Naive thymus-derived CD4-positive, alpha-beta T cell (primary cell): ENCODE data around the gene STX16. TPM values are rescaled to one million over a fixed set of nuclear protein-coding genes. Genes with fewer than 3 reads are reported as not detected.
A peak's percentile ranks its signal among the peaks of the same experiment; 100 is the strongest.

Experiments used
- ATAC-seq: fragments of 150-1000 bp; cut with Tn5 transposase; 2 replicates; pipeline ENCODE4 v1.10.0; 2021; ENCODE audit warnings: mild to moderate bottlenecking, moderate library complexity
- CTCF ChIA-PET: fragments of 350-600 bp; sonication (Branson Sonifier 250); formaldehyde crosslinking; loops from one replicate; lab custom pipeline; 2021; ENCODE audit warnings: antibody characterized with exemption; lab: Charles Lee
- POLR2A ChIA-PET: fragments of 350-600 bp; sonication (Branson Sonifier 250); formaldehyde crosslinking; loops from one replicate; lab custom pipeline; 2021; ENCODE audit warnings: antibody characterized with exemption, inconsistent platforms; lab: Charles Lee
- DNase-seq, 9 donors: peaks; one replicate each; pipeline versions ENCODE4 v3.0.0 to v3.0.0-alpha.2; 2020 to 2022; ENCODE audit warnings: mixed read lengths in 1 of 9
- H3K27ac ChIP-seq: one replicate; pipeline ENCODE4 v1.7.0; 2013; ENCODE audit warnings: mild to moderate bottlenecking, low read depth, low read length, moderate library complexity
- H3K27me3 ChIP-seq, 2 donors: one replicate each; pipeline ENCODE4 v1.7.0; 2013; ENCODE audit warnings: low read length in 2 of 2, mild to moderate bottlenecking in 2 of 2, moderate library complexity in 2 of 2; ENCODE audit not compliant: control insufficient read depth in 2 of 2, insufficient read depth in 2 of 2
- H3K36me3 ChIP-seq, 3 experiments: 1 replicate in 2 of 3; 2 replicates in 1 of 3; pipeline ENCODE4 v1.7.0; 2013; ENCODE audit warnings: low read length in 3 of 3, mild to moderate bottlenecking in 3 of 3, moderate library complexity in 1 of 3; ENCODE audit not compliant: insufficient read depth in 3 of 3, control insufficient read depth in 2 of 3
- H3K4me1 ChIP-seq, 2 donors: one replicate each; pipeline ENCODE4 v1.7.0; 2013; ENCODE audit warnings: low read length in 2 of 2, mild to moderate bottlenecking in 2 of 2, moderate library complexity in 1 of 2; ENCODE audit not compliant: control insufficient read depth in 2 of 2, insufficient read depth in 2 of 2
- H3K4me3 ChIP-seq: 2 replicates; pipeline ENCODE4 v1.7.0; 2013; ENCODE audit warnings: mild to moderate bottlenecking, low read length
- H3K9me3 ChIP-seq, 3 experiments: 1 replicate in 2 of 3; 2 replicates in 1 of 3; pipeline ENCODE4 v1.7.0; 2013; ENCODE audit warnings: low read length in 3 of 3; ENCODE audit not compliant: control insufficient read depth in 2 of 3
- H3K27ac Mint-ChIP-seq, 9 donors: one replicate each; pipeline ENCODE4 v1.8.0; 2020 to 2022; ENCODE audit warnings: mixed read lengths in 9 of 9, mild to moderate bottlenecking in 8 of 9, moderate library complexity in 5 of 9, inconsistent platforms in 2 of 9
- H3K27me3 Mint-ChIP-seq, 5 donors: one replicate each; pipeline ENCODE4 v1.8.0; 2021 to 2022; ENCODE audit warnings: mixed read lengths in 5 of 5, mild to moderate bottlenecking in 1 of 5
- H3K36me3 Mint-ChIP-seq, 5 donors: one replicate each; pipeline ENCODE4 v1.8.0; 2020 to 2022; ENCODE audit warnings: mixed read lengths in 5 of 5, mild to moderate bottlenecking in 3 of 5, inconsistent platforms in 1 of 5
- H3K4me1 Mint-ChIP-seq, 7 donors: one replicate each; pipeline ENCODE4 v1.8.0; 2020 to 2022; ENCODE audit warnings: mixed read lengths in 7 of 7, mild to moderate bottlenecking in 3 of 7, inconsistent platforms in 1 of 7
- H3K4me3 Mint-ChIP-seq, 10 donors: one replicate each; pipeline ENCODE4 v1.8.0; 2020 to 2022; ENCODE audit warnings: mild to moderate bottlenecking in 10 of 10, mixed read lengths in 10 of 10, moderate library complexity in 6 of 10, inconsistent platforms in 2 of 10
- H3K9me3 Mint-ChIP-seq, 11 donors: one replicate each; pipeline ENCODE4 v1.8.0; 2020 to 2022; ENCODE audit warnings: mixed read lengths in 11 of 11, mild to moderate bottlenecking in 4 of 11, inconsistent platforms in 1 of 11, moderate library complexity in 1 of 11
- intact Hi-C, 2 donors: fragments of 100-400 bp; cut with micrococcal nuclease; formaldehyde crosslinking; loops; one replicate each; pipeline ENCODE4 v1.15.1; 2023
- polyA plus RNA-seq, 2 donors: library from polyadenylated mRNA; unstranded; fragments of 300-500 nt; fragmentation: Illumina TruSeq; gene quantifications; one replicate each; pipeline ENCODE4 v1.2.3, GENCODE V29; 2021
- total RNA-seq, 6 experiments: library from RNA in 5 of 6; stranded (reverse) in 5 of 6; gene quantifications; 1 replicate in 5 of 6; 2 replicates in 1 of 6; pipeline ENCODE4 v1.2.3 and lab custom pipeline; 2021 to 2026

Gene STX16
- total and polyA plus RNA-seq, 7 experiments from 2014 or later: 32.0 to 225 (median 185) TPM

GRCh38 chr20:58673119-58673518 is 22.0 kb downstream of the STX16 start:
- no peak for ATAC-seq
- DNase-seq: no peak
- CTCF ChIA-PET: interaction anchor here (0.8 kb wide), 1 partner anchor 25 kb away, joined by 3 read pairs; no protein-coding TSS in a partner anchor
- H3K4me1 Mint-ChIP-seq: peaks cover 0 to 11% (median 0%) of the 10 kb centered on the region in 7 donors
- H3K4me3 ChIP-seq: no peak overlapping the region
- H3K27me3 Mint-ChIP-seq: no peaks in the 10 kb centered on the region
- H3K4me1 ChIP-seq: no peaks in the 10 kb centered on the region
- H3K27ac Mint-ChIP-seq: no peak overlapping the region
- POLR2A ChIA-PET: interaction anchor here (1.0 to 1.2 kb wide), 2 partner anchors 22 to 104 kb away, joined by 4 to 7 read pairs; partner anchors contain the start of gene STX16
- intact Hi-C loops: no loop called here
- H3K27ac ChIP-seq: no peak overlapping the region
- H3K4me3 Mint-ChIP-seq: no peak overlapping the region
- peaks cover 13 to 57% (median 27%) of the 10 kb centered on the region in 5 donors for H3K36me3 Mint-ChIP-seq
- H3K27me3 ChIP-seq: no peaks in the 10 kb centered on the region
- no peaks in the 10 kb centered on the region for H3K9me3 ChIP-seq
- peaks cover 6 to 76% (median 29%) of the 10 kb centered on the region in 3 experiments for H3K36me3 ChIP-seq
- H3K9me3 Mint-ChIP-seq: no peaks in the 10 kb centered on the region

DNA sequence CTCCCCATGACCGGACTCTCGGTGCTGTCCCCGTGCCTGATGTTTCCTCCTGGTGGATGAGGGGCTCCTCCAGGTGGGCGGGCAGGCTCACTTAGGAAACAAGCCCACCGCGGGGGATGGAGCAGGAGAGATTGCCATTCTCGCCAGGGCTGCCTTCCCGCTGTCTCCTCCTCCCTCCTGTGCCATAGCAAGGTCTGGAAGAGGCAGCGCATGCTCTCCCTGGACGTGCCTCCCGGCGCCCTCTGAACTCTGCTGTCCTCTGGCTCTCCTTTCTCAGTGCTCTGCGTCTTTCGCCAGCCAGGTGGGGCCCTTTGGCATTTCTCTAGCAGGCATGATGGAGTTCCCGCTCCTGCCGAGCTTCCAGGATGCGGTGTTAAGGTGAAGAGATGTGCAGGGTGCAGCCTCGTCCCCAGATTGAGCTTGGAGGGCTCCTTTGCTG is 24.1 kb downstream of the STX16 start:
- no peaks in the 10 kb centered on the region for H3K27me3 Mint-ChIP-seq
- POLR2A ChIA-PET: no interaction called here
- H3K4me1 Mint-ChIP-seq: peaks cover 0 to 7% (median 0%) of the 10 kb centered on the region in 7 donors
- intact Hi-C loops: no loop called here
- CTCF ChIA-PET: no interaction called here
- peaks cover 0 to 1% (median 0%) of the 10 kb centered on the region in 11 donors for H3K9me3 Mint-ChIP-seq
- H3K27ac ChIP-seq: no peak overlapping the region
- H3K36me3 Mint-ChIP-seq: peaks cover 15 to 59% (median 35%) of the 10 kb centered on the region in 5 donors
- DNase-seq: no peak
- H3K4me3 ChIP-seq: no peak overlapping the region
- ATAC-seq: no peak
- H3K9me3 ChIP-seq: no peaks in the 10 kb centered on the region
- H3K27ac Mint-ChIP-seq: no peak overlapping the region
- no peaks in the 10 kb centered on the region for H3K4me1 ChIP-seq
- H3K27me3 ChIP-seq: no peaks in the 10 kb centered on the region
- no peak overlapping the region for H3K4me3 Mint-ChIP-seq
- peaks cover 6 to 73% (median 18%) of the 10 kb centered on the region in 3 experiments for H3K36me3 ChIP-seq

DNA sequence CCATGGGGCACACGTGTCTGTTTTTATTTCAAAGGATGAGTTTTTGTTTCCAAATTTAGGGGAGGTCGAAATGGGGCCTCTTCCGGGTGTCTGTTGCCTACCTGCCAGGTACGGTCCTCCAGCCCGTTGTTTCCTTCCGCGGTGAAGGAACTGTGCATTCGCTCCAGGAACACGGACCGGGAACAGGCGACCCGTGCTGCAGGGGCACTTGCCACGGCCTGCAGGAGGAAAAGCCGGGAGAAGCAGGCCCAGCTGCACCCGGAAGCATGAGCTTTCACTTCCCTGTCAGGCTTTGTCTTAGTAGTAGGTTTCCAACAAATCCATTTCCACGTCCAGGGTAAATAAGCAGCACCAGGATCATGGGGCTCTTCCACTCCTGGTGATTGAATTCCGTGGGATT is 24.6 kb downstream of the STX16 start:
- CTCF ChIA-PET: no interaction called here
- POLR2A ChIA-PET: no interaction called here
- Histone ChIP-seq H3K4me1 (no peaks in the 10 kb centered on the region), H3K36me3 (peaks cover 6 to 72% (median 22%) of the 10 kb centered on the region in 3 experiments), H3K4me3 (no peak overlapping the region), H3K27ac (no peak overlapping the region), H3K27me3 (no peaks in the 10 kb centered on the region), H3K9me3 (no peaks in the 10 kb centered on the region)
- Mint-ChIP-seq H3K9me3 (peaks cover 0 to 1% (median 0%) of the 10 kb centered on the region in 11 donors), H3K4me1 (peaks cover 0 to 4% (median 0%) of the 10 kb centered on the region in 7 donors), H3K27me3 (no peaks in the 10 kb centered on the region), H3K36me3 (peaks cover 12 to 59% (median 33%) of the 10 kb centered on the region in 5 donors), H3K4me3 (no peak overlapping the region), H3K27ac (peak overlapping the region in 1 of 9 donors; percentile 3)
- DNase-seq: no peak
- intact Hi-C loops: no loop called here
- no peak for ATAC-seq

DNA sequence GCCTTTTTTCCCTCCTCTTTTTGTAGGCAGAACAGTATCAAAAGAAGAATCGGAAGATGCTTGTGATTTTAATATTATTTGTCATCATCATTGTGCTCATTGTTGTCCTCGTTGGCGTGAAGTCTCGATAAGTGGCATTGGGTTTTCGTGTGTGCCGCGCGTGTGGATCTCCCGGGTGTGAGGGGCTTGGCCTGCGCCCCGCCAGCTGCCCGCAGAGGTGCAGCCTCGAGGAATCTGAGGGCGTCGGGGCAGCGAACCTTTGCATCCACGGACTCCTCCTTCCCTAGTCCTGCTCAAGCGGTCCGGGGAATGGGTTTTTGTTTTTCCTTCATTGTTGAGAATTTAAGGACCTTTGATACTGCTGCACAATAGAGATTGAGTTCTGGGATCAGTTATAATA is 25.1 kb downstream of the STX16 start:
- H3K4me3 ChIP-seq: no peak overlapping the region
- POLR2A ChIA-PET: interaction anchor here (1.1 kb wide), 1 partner anchor 25 kb away, joined by 5 read pairs; the partner anchor contains the start of gene STX16
- CTCF ChIA-PET: interaction anchor here (1.7 kb wide), 1 partner anchor 29 kb away, joined by 4 read pairs; no protein-coding TSS in a partner anchor
- Mint-ChIP-seq H3K27me3 (no peaks in the 10 kb centered on the region), H3K4me3 (no peak overlapping the region), H3K9me3 (peaks cover 0 to 1% (median 0%) of the 10 kb centered on the region in 11 donors), H3K36me3 (peaks cover 12 to 59% (median 33%) of the 10 kb centered on the region in 5 donors), H3K27ac (peak overlapping the region in 1 of 9 donors; percentile 54), H3K4me1 (peaks cover 0 to 4% (median 0%) of the 10 kb centered on the region in 7 donors)
- DNase-seq: no peak
- peaks cover 6 to 67% (median 25%) of the 10 kb centered on the region in 3 experiments for H3K36me3 ChIP-seq
- no peaks in the 10 kb centered on the region for H3K4me1 ChIP-seq
- no peaks in the 10 kb centered on the region for H3K27me3 ChIP-seq
- ATAC-seq: no peak
- no peak overlapping the region for H3K27ac ChIP-seq
- intact Hi-C loops: no loop called here
- H3K9me3 ChIP-seq: no peaks in the 10 kb centered on the region

- Mint-ChIP-seq H3K27me3 (no peaks in the 10 kb centered on the region), H3K27ac (no peak overlapping the region), H3K9me3 (peaks cover 0 to 1% (median 0%) of the 10 kb centered on the region in 11 donors), H3K4me1 (peaks cover 0 to 4% (median 0%) of the 10 kb centered on the region in 7 donors), H3K36me3 (peaks cover 12 to 58% (median 33%) of the 10 kb centered on the region in 5 donors), H3K4me3 (no peak overlapping the region)
- ChIA-PET POLR2A (interaction anchor here (1.1 kb wide), 1 partner anchor 26 kb away, joined by 5 read pairs; the partner anchor contains the start of gene STX16), CTCF (interaction anchor here (1.0 to 1.7 kb wide), 2 partner anchors 26 to 30 kb away, joined by 3 to 4 read pairs; partner anchors contain the start of gene STX16)
- ATAC-seq: no peak
- no peak overlapping the region for H3K27ac ChIP-seq
- DNase-seq: no peak
- intact Hi-C loops: no loop called here
- H3K9me3 ChIP-seq: no peaks in the 10 kb centered on the region
- H3K36me3 ChIP-seq: peaks cover 6 to 63% (median 25%) of the 10 kb centered on the region in 3 experiments
- no peaks in the 10 kb centered on the region for H3K4me1 ChIP-seq
- no peaks in the 10 kb centered on the region for H3K27me3 ChIP-seq
- no peak overlapping the region for H3K4me3 ChIP-seq
Measured at GRCh38 chr20:58677079-58677604, 26.1 kb downstream of the STX16 start.

DNA sequence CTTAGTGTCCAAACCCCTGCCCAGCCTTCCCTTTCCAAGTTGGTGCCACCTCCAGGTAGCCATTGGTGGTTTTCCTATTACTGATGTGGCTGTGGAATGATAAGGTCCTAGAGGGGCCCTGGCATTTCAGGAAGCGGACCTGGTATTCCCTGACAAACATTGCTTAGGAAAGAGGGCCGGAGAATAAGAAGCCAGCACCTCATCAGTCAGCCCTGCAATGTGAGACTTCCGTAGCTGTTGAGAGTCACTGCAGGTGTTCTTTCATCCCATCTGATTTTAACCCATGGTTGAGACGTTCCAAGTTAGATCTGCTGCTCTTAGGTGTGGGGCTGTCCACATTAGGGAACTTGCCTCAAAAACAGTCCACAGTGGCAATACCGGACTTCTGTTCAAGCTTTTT is 26.7 kb downstream of the STX16 start:
- ChIA-PET CTCF (interaction anchor here (1.0 to 1.7 kb wide), 2 partner anchors 27 to 31 kb away, joined by 3 to 4 read pairs; partner anchors contain the start of gene STX16), POLR2A (no interaction called here)
- peaks cover 0 to 4% (median 0%) of the 10 kb centered on the region in 7 donors for H3K4me1 Mint-ChIP-seq
- DNase-seq: no peak
- peaks cover 12 to 59% (median 33%) of the 10 kb centered on the region in 5 donors for H3K36me3 Mint-ChIP-seq
- H3K9me3 Mint-ChIP-seq: peaks cover 0 to 1% (median 0%) of the 10 kb centered on the region in 11 donors
- Histone ChIP-seq H3K4me3 (no peak overlapping the region), H3K36me3 (peaks cover 6 to 59% (median 25%) of the 10 kb centered on the region in 3 experiments), H3K27ac (no peak overlapping the region), H3K27me3 (no peaks in the 10 kb centered on the region), H3K4me1 (no peaks in the 10 kb centered on the region), H3K9me3 (no peaks in the 10 kb centered on the region)
- H3K27me3 Mint-ChIP-seq: no peaks in the 10 kb centered on the region
- no peak for ATAC-seq
- intact Hi-C loops: no loop called here
- no peak overlapping the region for H3K4me3 Mint-ChIP-seq
- no peak overlapping the region for H3K27ac Mint-ChIP-seq
